H9 (cell line): Measurements from ENCODE around the gene PPP3CA. TPM values are rescaled to one million over a fixed set of nuclear protein-coding genes. Genes with fewer than 3 reads are reported as not detected.

ENCODE experiments used
- DNase-seq: peaks from one replicate; pipeline ENCODE4 v3.0.0-alpha.2; 2017
- H2AFZ ChIP-seq: one replicate; pipeline ENCODE4 v1.6.1; 2013; ENCODE audit warnings: mild to moderate bottlenecking, low read length, control low read depth, moderate library complexity
- H2AK5ac ChIP-seq: 2 replicates; pipeline ENCODE4 v1.6.1; 2013; ENCODE audit warnings: low read length, control low read depth, mixed read lengths; ENCODE audit not compliant: insufficient read length
- H2BK120ac ChIP-seq: one replicate; pipeline ENCODE4 v1.6.1; 2013; ENCODE audit warnings: low read depth, mild to moderate bottlenecking, low read length, control low read depth, inconsistent platforms; ENCODE audit not compliant: poor library complexity, severe bottlenecking
- H2BK12ac ChIP-seq: 2 replicates; pipeline ENCODE4 v1.6.1; 2013; ENCODE audit warnings: low read length, control low read depth, mixed read lengths, low read depth; ENCODE audit not compliant: insufficient read length
- H2BK15ac ChIP-seq: 2 replicates; pipeline ENCODE4 v1.6.1; 2013; ENCODE audit warnings: low read depth, low read length, control low read depth
- H2BK20ac ChIP-seq: one replicate; pipeline ENCODE4 v1.6.1; 2013; ENCODE audit warnings: low read depth, mild to moderate bottlenecking, low read length, control low read depth, inconsistent platforms; ENCODE audit not compliant: poor library complexity, severe bottlenecking
- H2BK5ac ChIP-seq: 2 replicates; pipeline ENCODE4 v1.6.1; 2013; ENCODE audit warnings: low read length, control low read depth, mixed read lengths; ENCODE audit not compliant: insufficient read length
- H3K14ac ChIP-seq: 2 replicates; pipeline ENCODE4 v1.6.1; 2013; ENCODE audit warnings: low read length, control low read depth; ENCODE audit not compliant: insufficient read depth
- H3K18ac ChIP-seq: 2 replicates; pipeline ENCODE4 v1.6.1; 2013; ENCODE audit warnings: low read depth, mild to moderate bottlenecking, mixed read lengths, low read length, control low read depth; ENCODE audit not compliant: insufficient read length
- H3K23ac ChIP-seq: 2 replicates; pipeline ENCODE4 v1.6.1; 2013; ENCODE audit warnings: low read length, control low read depth, mixed read lengths, low read depth; ENCODE audit not compliant: insufficient read length
- H3K23me2 ChIP-seq: 2 replicates; pipeline ENCODE4 v1.6.1; 2013; ENCODE audit warnings: low read depth, mild to moderate bottlenecking, mixed read lengths, low read length, control low read depth; ENCODE audit not compliant: insufficient read length, poor library complexity, severe bottlenecking
- H3K27ac ChIP-seq: 2 replicates; pipeline ENCODE4 v1.5.1; 2013; ENCODE audit warnings: low read length, control low read depth, mixed read lengths, low read depth; ENCODE audit not compliant: insufficient read length
- H3K27me3 ChIP-seq: 2 replicates; pipeline ENCODE4 v1.6.1; 2013; ENCODE audit warnings: low read length, control low read depth, inconsistent platforms; ENCODE audit not compliant: insufficient read depth
- H3K4ac ChIP-seq: 2 replicates; pipeline ENCODE4 v1.6.1; 2013; ENCODE audit warnings: low read depth, mild to moderate bottlenecking, control low read depth, inconsistent platforms, low read length, moderate library complexity
- H3K4me1 ChIP-seq: 2 replicates; pipeline ENCODE4 v1.6.1; 2013; ENCODE audit warnings: low read length, control low read depth, inconsistent platforms; ENCODE audit not compliant: insufficient read depth
- H3K4me2 ChIP-seq: 2 replicates; pipeline ENCODE4 v1.6.1; 2013; ENCODE audit warnings: low read length, control low read depth, mixed read lengths; ENCODE audit not compliant: insufficient read length, insufficient read depth
- H3K56ac ChIP-seq: 2 replicates; pipeline ENCODE4 v1.6.1; 2013; ENCODE audit warnings: low read depth, mild to moderate bottlenecking, mixed read lengths, low read length, control low read depth; ENCODE audit not compliant: insufficient read length
- H3K79me1 ChIP-seq: 2 replicates; pipeline ENCODE4 v1.6.1; 2013; ENCODE audit warnings: low read depth, mild to moderate bottlenecking, moderate library complexity, low read length, control low read depth, inconsistent platforms; ENCODE audit not compliant: insufficient read depth, poor library complexity, severe bottlenecking
- H3K79me2 ChIP-seq: 2 replicates; pipeline ENCODE4 v1.6.1; 2013; ENCODE audit warnings: low read length, control low read depth, inconsistent platforms; ENCODE audit not compliant: insufficient read depth
- H3K9ac ChIP-seq: 2 replicates; pipeline ENCODE4 v1.6.1; 2013; ENCODE audit warnings: low read length, control low read depth, mixed read lengths; ENCODE audit not compliant: insufficient read length; ENCODE audit errors: extremely low read depth
- H3K9me3 ChIP-seq: one replicate; pipeline ENCODE4 v1.6.1; 2013; ENCODE audit warnings: low read depth, low read length, inconsistent platforms; ENCODE audit not compliant: control insufficient read depth
- H3T11ph ChIP-seq: one replicate; pipeline ENCODE4 v1.6.1; 2013; ENCODE audit warnings: mild to moderate bottlenecking, low read length, control low read depth, inconsistent platforms
- H4K20me1 ChIP-seq: one replicate; pipeline ENCODE4 v1.6.1; 2013; ENCODE audit not compliant: control insufficient read depth, insufficient read length, insufficient read depth
- H4K5ac ChIP-seq: 2 replicates; pipeline ENCODE4 v1.6.1; 2013; ENCODE audit warnings: low read depth, mild to moderate bottlenecking, mixed read lengths, low read length, control low read depth; ENCODE audit not compliant: insufficient read length
- H4K8ac ChIP-seq: replicated peaks from 2 replicates; pipeline ENCODE4 v1.6.1; 2013; ENCODE audit warnings: low read length, control low read depth, mixed read lengths, low read depth; ENCODE audit not compliant: insufficient read length
- H4K91ac ChIP-seq: 2 replicates; pipeline ENCODE4 v1.6.1; 2013; ENCODE audit warnings: low read depth, mild to moderate bottlenecking, moderate library complexity, mixed read lengths, low read length, control low read depth; ENCODE audit not compliant: insufficient read length
- H3K27ac Mint-ChIP-seq, 3 experiments: 2 replicates in 2 of 3; 3 replicates in 1 of 3; pipeline ENCODE4 v1.8.0; 2020 to 2021; ENCODE audit warnings: mixed read lengths in 3 of 3, mild to moderate bottlenecking in 1 of 3, moderate library complexity in 1 of 3
- H3K27me3 Mint-ChIP-seq: 2 replicates; pipeline ENCODE4 v1.8.0; 2021; ENCODE audit warnings: low read depth, mild to moderate bottlenecking, moderate library complexity, mixed read lengths
- H3K36me3 Mint-ChIP-seq, 3 experiments: 2 replicates in 2 of 3; 3 replicates in 1 of 3; pipeline ENCODE4 v1.8.0; 2020 to 2021; ENCODE audit warnings: low read depth in 3 of 3, mixed read lengths in 3 of 3; ENCODE audit not compliant: insufficient read depth in 1 of 3
- H3K4me1 Mint-ChIP-seq, 2 experiments: 2 replicates each; pipeline ENCODE4 v1.8.0; 2020; ENCODE audit warnings: mixed read lengths in 2 of 2
- H3K4me3 Mint-ChIP-seq, 2 experiments: 2 replicates in 1 of 2; 3 replicates in 1 of 2; pipeline ENCODE4 v1.8.0; 2020 to 2021; ENCODE audit warnings: mild to moderate bottlenecking in 2 of 2, mixed read lengths in 2 of 2, moderate library complexity in 1 of 2
- H3K9me3 Mint-ChIP-seq, 2 experiments: 2 replicates in 1 of 2; 3 replicates in 1 of 2; pipeline ENCODE4 v1.8.0; 2020; ENCODE audit warnings: mild to moderate bottlenecking in 2 of 2, mixed read lengths in 2 of 2, moderate library complexity in 1 of 2
- CTCF ChIP-seq: fragments of 200-600 bp; sonication (generic); conservative IDR thresholded peaks from 3 replicates; pipeline ENCODE4 v1.8.0; 2021; ENCODE audit warnings: antibody characterized with exemption, mild to moderate bottlenecking
- WGBS: extraction: QIAGEN DNeasy Blood & Tissue Kit; methylation state at CpG from one replicate; pipeline ENCODE4 v1.1.7; 2013; ENCODE audit warnings: missing lambda C conversion rate, low lambda C conversion rate, mixed read lengths; ENCODE audit not compliant: insufficient read length; ENCODE audit errors: extremely low coverage; 5-methylcytosine and 5-hydroxymethylcytosine counted together
- total RNA-seq: library from RNA; stranded (reverse); gene quantifications from 2 replicates; pipeline ENCODE4 v1.2.1, GENCODE V29; 2021

Gene PPP3CA
- total RNA-seq, 1 experiment from 2014 or later = 16.8 TPM

- peak overlapping the region in 1 of 2 experiments; percentile 8; a peak in 2 of 5 replicates for H3K4me3 Mint-ChIP-seq
- H3K27ac Mint-ChIP-seq = peak overlapping the region; percentile 78 to 97 (median 94)
- Histone ChIP-seq H3K27me3 (no peaks in the 10 kb centered on the region), H3T11ph (no peak overlapping the region), H2AK5ac (no peak overlapping the region), H4K20me1 (no peaks in the 10 kb centered on the region), H3K4me2 (peak overlapping the region; percentile 6), H3K18ac (no peak overlapping the region), H4K5ac (no peak overlapping the region), H3K23ac (no peak overlapping the region), H3K9ac (no peak overlapping the region), H2BK120ac (no peak overlapping the region), H2BK20ac (no peak overlapping the region), H3K9me3 (no peaks in the 10 kb centered on the region), H3K79me1 (no peaks in the 10 kb centered on the region), H3K79me2 (no peaks in the 10 kb centered on the region), H2BK15ac (no peak overlapping the region), H2BK12ac (no peak overlapping the region), H3K4me1 (peaks cover 10% of the 10 kb centered on the region), H3K27ac (peak overlapping the region; percentile 81), H2AFZ (no peak overlapping the region), H4K91ac (no peak overlapping the region), H4K8ac (no peak overlapping the region), H2BK5ac (no peak overlapping the region), H3K23me2 (no peaks in the 10 kb centered on the region), H3K14ac (peak overlapping the region; percentile 64), H3K4ac (no peak overlapping the region), H3K56ac (no peak overlapping the region)
- H3K36me3 Mint-ChIP-seq = peaks cover 0 to 3% (median 0%) of the 10 kb centered on the region in 3 experiments; a peak in 1 of 7 replicates
- no peaks in the 10 kb centered on the region for H3K27me3 Mint-ChIP-seq
- no peaks in the 10 kb centered on the region for H3K9me3 Mint-ChIP-seq
- H3K4me1 Mint-ChIP-seq = peaks cover 28 to 34% of the 10 kb centered on the region in 2 experiments
- no peak for TF ChIP-seq CTCF
- peak; percentile 61 for DNase-seq
- no CpG with 5 or more reads among the region's 4 CpGs for WGBS
Observed at GRCh38 chr4:101191302-101192098, 155.8 kb downstream of the PPP3CA start.
